Tibial nerve (tissue), 4 donors: ENCODE measurements around the gene TUBB3. TPM values are rescaled to one million over a fixed set of nuclear protein-coding genes. Genes with fewer than 3 reads are reported as not detected.

Experiments
- DNase-seq, 2 donors: peaks; one replicate each; pipeline ENCODE4 v3.0.0-alpha.2; 2019; ENCODE audit warnings: low spot score in 2 of 2
- H3K27ac ChIP-seq, 4 donors: fragments of 200-600 bp; sonication (generic) in 3 of 4; one replicate each; pipeline ENCODE4 v1.5.1; 2017 to 2019; ENCODE audit warnings: mild to moderate bottlenecking in 1 of 4
- H3K27me3 ChIP-seq, 2 donors: fragments of 200-600 bp; sonication (generic) in 1 of 2; one replicate each; pipeline versions ENCODE4 v1.5.1 to v1.6.0; 2017 to 2019
- H3K36me3 ChIP-seq, 3 donors: fragments of 200-600 bp; sonication (generic); one replicate each; pipeline ENCODE4 v1.5.1; 2018 to 2019
- H3K4me1 ChIP-seq, 4 donors: fragments of 200-600 bp; sonication (generic) in 3 of 4; one replicate each; pipeline ENCODE4 v1.5.1; 2017 to 2019
- H3K4me3 ChIP-seq, 4 donors: fragments of 200-600 bp; sonication (generic) in 3 of 4; one replicate each; pipeline ENCODE4 v1.5.1; 2017 to 2019; ENCODE audit warnings: mild to moderate bottlenecking in 1 of 4, moderate library complexity in 1 of 4
- H3K9me3 ChIP-seq, 4 donors: fragments of 200-600 bp; sonication (generic) in 3 of 4; one replicate each; pipeline ENCODE4 v1.5.1; 2017 to 2019
- CTCF ChIP-seq, 5 experiments: fragments of 200-600 bp in 3 of 5; fragments of 450-650 bp in 2 of 5; sonication (generic) in 3 of 5; IDR thresholded peaks; one replicate each; pipeline ENCODE4 v1.5.1; 2016 to 2019; ENCODE audit warnings: antibody characterized with exemption in 5 of 5, mild to moderate bottlenecking in 3 of 5, moderate library complexity in 2 of 5
- EP300 ChIP-seq, 2 donors: sonication (generic); formaldehyde crosslinking; IDR thresholded peaks; one replicate each; pipeline ENCODE4 v1.6.1; 2017; ENCODE audit warnings: antibody characterized with exemption in 2 of 2, mild to moderate bottlenecking in 1 of 2
- POLR2A ChIP-seq, 2 donors: fragments of 450-650 bp; IDR thresholded peaks; one replicate each; pipeline ENCODE4 v1.6.1; 2017; ENCODE audit warnings: antibody characterized with exemption in 2 of 2, mild to moderate bottlenecking in 2 of 2, moderate library complexity in 2 of 2
- WGBS, 2 donors: methylation state at CpG; one replicate each; pipeline ENCODE4 v1.1.5; 2018; 5-methylcytosine and 5-hydroxymethylcytosine counted together
- total RNA-seq, 4 donors: library from RNA; depleted of rRNA; stranded (reverse); fragments of >200 nt; gene quantifications; one replicate each; pipeline ENCODE4 v1.1.0, GENCODE V29; 2016

The TUBB3 gene
- total RNA-seq, 4 donors from 2014 or later = 0.59 to 12.0 (median 3.5) TPM; not detected in 1

GRCh38 chr16:89969741-89970410 lies 46.7 kb downstream of the TUBB3 start:
- no peak for DNase-seq
- WGBS, 2 donors = 86 to 91% methylated on average over 6 of the region's 6 CpGs
- TF ChIP-seq CTCF (IDR thresholded peaks at IDR 0.05) (no peak), EP300 (IDR thresholded peaks at IDR 0.05) (no peak), POLR2A (IDR thresholded peaks at IDR 0.05) (no peak)
- H3K27me3 ChIP-seq = no peaks in the 10 kb centered on the region
- H3K27ac ChIP-seq = no peak overlapping the region
- H3K9me3 ChIP-seq = peaks cover 0 to 10% (median 0%) of the 10 kb centered on the region in 4 donors
- no peak overlapping the region for H3K4me3 ChIP-seq
- peaks cover 0 to 44% (median 20%) of the 10 kb centered on the region in 4 donors for H3K4me1 ChIP-seq
- peaks cover 0 to 45% (median 0%) of the 10 kb centered on the region in 3 donors for H3K36me3 ChIP-seq

- WGBS, 2 donors = 51 to 62% methylated on average over 27 to 38 of the region's 42 CpGs
Observed at GRCh38 chr16:89971495-89972243, 48.5 kb downstream of the TUBB3 start.

GRCh38 chr16:89972244-89973234 lies 49.4 kb downstream of the TUBB3 start:
- 1% methylated on average over 37 to 70 of the region's 104 CpGs for WGBS, 2 donors
- H3K27ac ChIP-seq = peak overlapping the region; percentile 92 to 98 (median 96)

More at GRCh38 chr16:89971495-89972243, 48.5 kb downstream of the TUBB3 start:
- TF ChIP-seq CTCF (IDR thresholded peaks at IDR 0.05) (no peak), POLR2A (IDR thresholded peaks at IDR 0.05) (no peak), EP300 (IDR thresholded peaks at IDR 0.05) (no peak)
- Histone ChIP-seq H3K4me1 (peaks cover 0 to 44% (median 20%) of the 10 kb centered on the region in 4 donors), H3K9me3 (peaks cover 0 to 10% (median 0%) of the 10 kb centered on the region in 4 donors), H3K4me3 (peak overlapping the region; percentile 75 to 98 (median 92)), H3K27me3 (no peaks in the 10 kb centered on the region), H3K27ac (peak overlapping the region; percentile 92 to 98 (median 96)), H3K36me3 (peaks cover 0 to 28% (median 0%) of the 10 kb centered on the region in 3 donors)
- DNase-seq = no peak

GRCh38 chr16:89973235-89973634 lies 50.1 kb downstream of the TUBB3 start:
- peak overlapping the region in 3 of 4 donors; percentile 94 to 98 (median 98) for H3K27ac ChIP-seq
- peaks cover 0 to 23% (median 0%) of the 10 kb centered on the region in 3 donors for H3K36me3 ChIP-seq
- H3K4me1 ChIP-seq = peaks cover 0 to 44% (median 20%) of the 10 kb centered on the region in 4 donors
- peaks cover 0 to 10% (median 0%) of the 10 kb centered on the region in 4 donors for H3K9me3 ChIP-seq
- no peak for DNase-seq
- H3K4me3 ChIP-seq = peak overlapping the region; percentile 75 to 98 (median 92)
- H3K27me3 ChIP-seq = no peaks in the 10 kb centered on the region
- TF ChIP-seq POLR2A (IDR thresholded peaks at IDR 0.05) (no peak), CTCF (IDR thresholded peaks at IDR 0.05) (no peak), EP300 (IDR thresholded peaks at IDR 0.05) (no peak)
- WGBS, 2 donors = 14 to 18% methylated on average over 14 of the region's 14 CpGs

More at GRCh38 chr16:89972244-89973234, 49.4 kb downstream of the TUBB3 start:
- Histone ChIP-seq H3K9me3 (peaks cover 0 to 10% (median 0%) of the 10 kb centered on the region in 4 donors), H3K4me1 (peaks cover 0 to 44% (median 20%) of the 10 kb centered on the region in 4 donors), H3K36me3 (peaks cover 0 to 23% (median 0%) of the 10 kb centered on the region in 3 donors), H3K4me3 (peak overlapping the region; percentile 75 to 98 (median 92)), H3K27me3 (no peaks in the 10 kb centered on the region)
- DNase-seq = peak; percentile 75 to 79
- TF ChIP-seq CTCF (IDR thresholded peaks at IDR 0.05) = peak in 2 of 5 experiments; percentile 49 to 63
- TF ChIP-seq POLR2A (IDR thresholded peaks at IDR 0.05) = peak; percentile 88 to 91
- TF ChIP-seq EP300 (IDR thresholded peaks at IDR 0.05) = peak in 1 of 2 donors; percentile 87
